A673 (cell line): ENCODE data around the gene MACROD1. TPM values are rescaled to one million over a fixed set of nuclear protein-coding genes. Genes with fewer than 3 reads are reported as not detected.

Experiments used
- BruUV-seq: library from RNA; stranded (reverse); fragments of 400-500 nt; replicated peaks from 2 replicates; lab custom pipeline; 2021; lab: Mats Ljungman, UMichigan
- CTCF ChIA-PET: fragments of 300-600 bp; sonication (Branson Sonifier 250); formaldehyde crosslinking; loops from one replicate; lab custom pipeline; 2022; ENCODE audit warnings: antibody characterized with exemption; lab: Charles Lee
- POLR2A ChIA-PET: fragments of 300-600 bp; sonication (Branson Sonifier 250); formaldehyde crosslinking; loops from one replicate; lab custom pipeline; 2022; ENCODE audit warnings: antibody characterized with exemption; ENCODE audit not compliant: low non-redundant PET; lab: Charles Lee
- DNase-seq: peaks from one replicate; pipeline ENCODE4 v3.0.0-alpha.2; 2015; ENCODE audit warnings: low spot score
- H3K27ac ChIP-seq: fragments of 200-600 bp; sonication (generic); 2 replicates; pipeline ENCODE4 v1.5.1; 2016; ENCODE audit warnings: mixed run types, low read depth, mild to moderate bottlenecking, mixed read lengths, antibody characterized with exemption, low read length; ENCODE audit not compliant: poor library complexity, severe bottlenecking
- H3K27me3 ChIP-seq: fragments of 200-600 bp; sonication (generic); replicated peaks from 2 replicates; pipeline ENCODE4 v1.6.1; 2017; ENCODE audit warnings: mixed run types, low read depth, mild to moderate bottlenecking, mixed read lengths, antibody characterized with exemption, low read length; ENCODE audit not compliant: insufficient read depth, poor library complexity
- H3K36me3 ChIP-seq: fragments of 200-600 bp; sonication (generic); 2 replicates; pipeline ENCODE4 v1.6.1; 2016; ENCODE audit warnings: mixed run types, mild to moderate bottlenecking, mixed read lengths, antibody characterized with exemption, low read length; ENCODE audit not compliant: insufficient read depth, poor library complexity, severe bottlenecking
- H3K4me1 ChIP-seq: fragments of 200-600 bp; sonication (generic); 2 replicates; pipeline ENCODE4 v1.6.1; 2017; ENCODE audit warnings: mixed run types, mild to moderate bottlenecking, mixed read lengths, antibody characterized with exemption, low read length; ENCODE audit not compliant: insufficient read depth, poor library complexity, severe bottlenecking
- H3K4me3 ChIP-seq: fragments of 200-600 bp; sonication (generic); 2 replicates; pipeline ENCODE4 v1.5.1; 2016; ENCODE audit warnings: low read depth, mixed run types, mild to moderate bottlenecking, mixed read lengths, low read length; ENCODE audit not compliant: poor library complexity, severe bottlenecking
- H3K9me3 ChIP-seq: fragments of 200-600 bp; sonication (generic); 2 replicates; pipeline ENCODE4 v1.6.1; 2016; ENCODE audit warnings: mixed run types, low read depth, mild to moderate bottlenecking, mixed read lengths, antibody characterized with exemption, low read length; ENCODE audit not compliant: poor library complexity, severe bottlenecking
- CTCF ChIP-seq: fragments of 300-800, 200-600 bp; sonication (generic); conservative IDR thresholded peaks from 2 replicates; pipeline ENCODE4 v1.5.1; 2017; ENCODE audit warnings: low read depth, mild to moderate bottlenecking, antibody characterized with exemption, low read length, moderate library complexity, mixed read lengths
- EZH2 ChIP-seq: fragments of 200-600 bp; sonication (generic); IDR thresholded peaks from 2 replicates; pipeline ENCODE4 v1.6.1; 2017; ENCODE audit warnings: borderline replicate concordance, low read depth, mild to moderate bottlenecking, mixed read lengths, antibody characterized with exemption, low read length; ENCODE audit not compliant: poor library complexity, severe bottlenecking
- intact Hi-C: fragments of 100-400 bp; cut with micrococcal nuclease; formaldehyde crosslinking; loops from one replicate; pipeline ENCODE4 v1.10.0; 2022; ENCODE audit not compliant: unreplicated experiment
- total RNA-seq: library from RNA; stranded (reverse); gene quantifications from 2 replicates; pipeline ENCODE4 v1.2.3, GENCODE V29; 2021

MACROD1 gene
- total RNA-seq, 1 experiment from 2014 or later, result 28.7 TPM

GRCh38 chr11:64005691-64006090 is 160.2 kb downstream of the MACROD1 start:
- no peak overlapping the region for H3K27ac ChIP-seq
- intact Hi-C loops, result no loop called here
- ChIA-PET CTCF (interaction anchor here (1.4 kb wide), 1 partner anchor 144 kb away, joined by 5 read pairs; no protein-coding TSS in a partner anchor), POLR2A (no interaction called here)
- no peak overlapping the region for H3K4me3 ChIP-seq
- no peaks in the 10 kb centered on the region for H3K36me3 ChIP-seq
- no peaks in the 10 kb centered on the region for H3K9me3 ChIP-seq
- BruUV-seq, result no TSS peak
- peaks cover 45% of the 10 kb centered on the region for H3K4me1 ChIP-seq
- no peak for DNase-seq
- TF ChIP-seq EZH2, result no peak
- TF ChIP-seq CTCF, result no peak
- no peaks in the 10 kb centered on the region for H3K27me3 ChIP-seq

- Histone ChIP-seq H3K4me3 (no peak overlapping the region), H3K27me3 (no peaks in the 10 kb centered on the region), H3K27ac (no peak overlapping the region), H3K4me1 (peaks cover 56% of the 10 kb centered on the region), H3K9me3 (no peaks in the 10 kb centered on the region), H3K36me3 (no peaks in the 10 kb centered on the region)
- ChIA-PET POLR2A (interaction anchor here (0.6 kb wide), 1 partner anchor 91 kb away, joined by 3 read pairs; no protein-coding TSS in a partner anchor), CTCF (no interaction called here)
- peak; percentile 50 for DNase-seq
- intact Hi-C loops, result no loop called here
- TF ChIP-seq EZH2 (no peak), CTCF (no peak)
- BruUV-seq, result no TSS peak
These were observed 161.3 kb downstream of the MACROD1 start for GRCh38 chr11:64004590-64004984.

GRCh38 chr11:64003807-64004589 is 161.9 kb downstream of the MACROD1 start:
- Histone ChIP-seq H3K4me3 (no peak overlapping the region), H3K4me1 (peaks cover 62% of the 10 kb centered on the region), H3K27me3 (no peaks in the 10 kb centered on the region), H3K36me3 (no peaks in the 10 kb centered on the region), H3K9me3 (no peaks in the 10 kb centered on the region), H3K27ac (no peak overlapping the region)
- no TSS peak for BruUV-seq
- intact Hi-C loops, result no loop called here
- TF ChIP-seq CTCF (no peak), EZH2 (no peak)
- CTCF ChIA-PET, result no interaction called here
- peak; percentile 82 for DNase-seq
- POLR2A ChIA-PET, result no interaction called here
